Type B pancreatic cell (in vitro differentiated cells): ENCODE results near the gene OSTN. TPM values are rescaled to one million over a fixed set of nuclear protein-coding genes. Genes with fewer than 3 reads are reported as not detected.

Experiments
- DNase-seq: peaks from one replicate; pipeline ENCODE4 v3.0.0; 2021; ENCODE audit warnings: mixed read lengths; ENCODE audit not compliant: unreplicated experiment; ENCODE audit errors: extremely low spot score
- H3K27ac Mint-ChIP-seq: 2 replicates; pipeline ENCODE4 v1.8.0; 2021; ENCODE audit warnings: mild to moderate bottlenecking, mixed read lengths
- H3K27me3 Mint-ChIP-seq: 2 replicates; pipeline ENCODE4 v1.8.0; 2021; ENCODE audit warnings: mixed read lengths
- H3K36me3 Mint-ChIP-seq: 2 replicates; pipeline ENCODE4 v1.8.0; 2021; ENCODE audit warnings: mixed read lengths
- H3K4me1 Mint-ChIP-seq: one replicate; pipeline ENCODE4 v1.8.0; 2021; ENCODE audit warnings: mixed read lengths; ENCODE audit not compliant: unreplicated experiment
- H3K4me3 Mint-ChIP-seq: 2 replicates; pipeline ENCODE4 v1.8.0; 2021; ENCODE audit warnings: mild to moderate bottlenecking, mixed read lengths
- H3K9me3 Mint-ChIP-seq: 2 replicates; pipeline ENCODE4 v1.8.0; 2021; ENCODE audit warnings: mixed read lengths
- CTCF ChIP-seq: fragments of 200-600 bp; sonication (generic); conservative IDR thresholded peaks from 2 replicates; pipeline ENCODE4 v1.5.0; 2021; ENCODE audit warnings: antibody characterized with exemption, mild to moderate bottlenecking
- long read RNA-seq: library from polyadenylated mRNA; unstranded; transcript quantifications from one replicate; pipeline ENCODE4 v2.0.0, GENCODE V29; 2020
- total RNA-seq: library from RNA; stranded (reverse); gene quantifications from 2 replicates; pipeline ENCODE4 v1.2.1, GENCODE V29; 2021; ENCODE audit warnings: low replicate concordance

The OSTN gene
- 1.3 and 1.4 TPM in 2 replicates for total RNA-seq
- long read RNA-seq, partial matches to known transcripts = 2 of 3 reads
- long read RNA-seq, other reads (novel, unspliced or antisense) = 1 of 3 reads

GRCh38 chr3:191198932-191199331, at the start of gene OSTN:
TSS of gene OSTN (plus strand) at chr3:191199241. CDS start at chr3:191212533, 13,292 bp downstream.
- Mint-ChIP-seq H3K27ac (no peak within 1 kb of the TSS), H3K27me3 (peaks cover 8% of the 10 kb centered on the region), H3K4me1 (no peaks in the 10 kb centered on the region), H3K4me3 (no peak within 1 kb of the TSS), H3K9me3 (no peaks in the 10 kb centered on the region), H3K36me3 (no peaks in the 10 kb centered on the region)
- no peak for DNase-seq
- peak; percentile 33 for TF ChIP-seq CTCF

- no peak for DNase-seq
- H3K4me3 Mint-ChIP-seq = no peak overlapping the region
- no peaks in the 10 kb centered on the region for H3K36me3 Mint-ChIP-seq
- H3K4me1 Mint-ChIP-seq = no peaks in the 10 kb centered on the region
- no peaks in the 10 kb centered on the region for H3K27me3 Mint-ChIP-seq
- no peak for TF ChIP-seq CTCF
- H3K27ac Mint-ChIP-seq = no peak overlapping the region
- peaks cover 13% of the 10 kb centered on the region for H3K9me3 Mint-ChIP-seq
These were observed 47.4 kb upstream of the OSTN start for GRCh38 chr3:191151653-191152052.

GRCh38 chr3:191154827-191155226, 44.2 kb upstream of the OSTN start:
- H3K4me3 Mint-ChIP-seq = no peak overlapping the region
- H3K27ac Mint-ChIP-seq = no peak overlapping the region
- no peak for DNase-seq
- H3K27me3 Mint-ChIP-seq = no peaks in the 10 kb centered on the region
- H3K36me3 Mint-ChIP-seq = no peaks in the 10 kb centered on the region
- H3K4me1 Mint-ChIP-seq = no peaks in the 10 kb centered on the region
- peaks cover 13% of the 10 kb centered on the region for H3K9me3 Mint-ChIP-seq
- TF ChIP-seq CTCF = no peak

GRCh38 chr3:191158247-191158646, 40.8 kb upstream of the OSTN start:
- H3K9me3 Mint-ChIP-seq = peaks cover 24% of the 10 kb centered on the region
- no peak for TF ChIP-seq CTCF

GRCh38 chr3:191158815-191159214, 40.2 kb upstream of the OSTN start:
- TF ChIP-seq CTCF = no peak
- Mint-ChIP-seq H3K27ac (no peak overlapping the region), H3K4me1 (no peaks in the 10 kb centered on the region), H3K9me3 (peaks cover 24% of the 10 kb centered on the region), H3K27me3 (no peaks in the 10 kb centered on the region), H3K4me3 (no peak overlapping the region), H3K36me3 (no peaks in the 10 kb centered on the region)
- DNase-seq = no peak

More at GRCh38 chr3:191158247-191158646, 40.8 kb upstream of the OSTN start:
- Mint-ChIP-seq H3K4me3 (no peak overlapping the region), H3K27ac (no peak overlapping the region), H3K27me3 (no peaks in the 10 kb centered on the region), H3K4me1 (no peaks in the 10 kb centered on the region), H3K36me3 (no peaks in the 10 kb centered on the region)
- no peak for DNase-seq

GRCh38 chr3:191165802-191166201, 33.2 kb upstream of the OSTN start:
- H3K4me3 Mint-ChIP-seq = no peak overlapping the region
- no peak for TF ChIP-seq CTCF
- H3K27ac Mint-ChIP-seq = no peak overlapping the region
- H3K27me3 Mint-ChIP-seq = no peaks in the 10 kb centered on the region
- H3K9me3 Mint-ChIP-seq = peaks cover 11% of the 10 kb centered on the region
- no peaks in the 10 kb centered on the region for H3K4me1 Mint-ChIP-seq
- H3K36me3 Mint-ChIP-seq = no peaks in the 10 kb centered on the region
- no peak for DNase-seq
